ENCODE data around the gene ZGLP1. TPM values are rescaled to one million over a fixed set of nuclear protein-coding genes. Genes with fewer than 3 reads are reported as not detected.

ZGLP1 gene
- total and polyA plus RNA-seq, 2 of the 13 experiments (the other 11 are each of a cell fraction or from before 2014, with no cell fraction given) = 2.4 to 3.0 TPM

Small RNAs within 50 kb of the gene (small RNA-seq; reads per million reads assigned to genes)
- gene AC011511.1 (ENCODE audit: insufficient read depth in 2 of 3, insufficient read length in 3 of 3, low read depth in 2 of 3, low replicate concordance in 1 of 3) (0 reads per million in 3 experiments), gene AC011511.4 (ENCODE audit: insufficient read depth in 2 of 3, insufficient read length in 3 of 3, low read depth in 2 of 3, low replicate concordance in 1 of 3) (0 reads per million in 3 experiments)

Other genes starting within 250 kb of the ZGLP1 start
- gene SHFL, start 223.5 kb downstream of the ZGLP1 start, total RNA-seq (2016; rRNA removed; fragmentation: Illumina TruSeq; extraction: Trizol) = 8.9 and 12.3 TPM in 2 replicates
- 36.4 and 47.5 TPM in 2 replicates for gene SHFL, start 223.5 kb downstream of the ZGLP1 start, polyA plus RNA-seq (2011; rRNA removed)
- gene ANGPTL6, start 207.1 kb downstream of the ZGLP1 start, total RNA-seq (2016; rRNA removed; fragmentation: Illumina TruSeq; extraction: Trizol) = 0.15 TPM in 1 of 2 replicates, not detected in the other
- gene ANGPTL6, start 207.1 kb downstream of the ZGLP1 start, polyA plus RNA-seq (2011; rRNA removed) = 1.4 and 2.2 TPM in 2 replicates
- 23.9 and 36.2 TPM in 2 replicates for gene PPAN, start 203.5 kb downstream of the ZGLP1 start, total RNA-seq (2016; rRNA removed; fragmentation: Illumina TruSeq; extraction: Trizol)
- gene PPAN, start 203.5 kb downstream of the ZGLP1 start, polyA plus RNA-seq (2011; rRNA removed) = 41.9 and 53.5 TPM in 2 replicates
- gene P2RY11, start 198.1 kb downstream of the ZGLP1 start, total RNA-seq (2016; rRNA removed; fragmentation: Illumina TruSeq; extraction: Trizol) = 1.5 and 4.0 TPM in 2 replicates
- gene P2RY11, start 198.1 kb downstream of the ZGLP1 start, polyA plus RNA-seq (2011; rRNA removed) = 7.8 and 13.2 TPM in 2 replicates
- 173 and 206 TPM in 2 replicates for gene EIF3G, start 189.9 kb downstream of the ZGLP1 start, total RNA-seq (2016; rRNA removed; fragmentation: Illumina TruSeq; extraction: Trizol)
- gene EIF3G, start 189.9 kb downstream of the ZGLP1 start, polyA plus RNA-seq (2011; rRNA removed) = 135 and 141 TPM in 2 replicates
- gene DNMT1, start 114.9 kb downstream of the ZGLP1 start, total RNA-seq (2016; rRNA removed; fragmentation: Illumina TruSeq; extraction: Trizol) = 71.3 and 91.1 TPM in 2 replicates
- gene DNMT1, start 114.9 kb downstream of the ZGLP1 start, polyA plus RNA-seq (2011; rRNA removed) = 24.5 and 31.2 TPM in 2 replicates
- 0.93 and 1.3 TPM in 2 replicates for gene S1PR2, start 78.5 kb downstream of the ZGLP1 start, total RNA-seq (2016; rRNA removed; fragmentation: Illumina TruSeq; extraction: Trizol)
- 0.91 and 1.2 TPM in 2 replicates for gene S1PR2, start 78.5 kb downstream of the ZGLP1 start, polyA plus RNA-seq (2011; rRNA removed)
- 36.7 and 40.6 TPM in 2 replicates for gene MRPL4, start 57.6 kb downstream of the ZGLP1 start, total RNA-seq (2016; rRNA removed; fragmentation: Illumina TruSeq; extraction: Trizol)
- gene MRPL4, start 57.6 kb downstream of the ZGLP1 start, polyA plus RNA-seq (2011; rRNA removed) = 42.5 and 45.4 TPM in 2 replicates
- 12.8 and 37.9 TPM in 2 replicates for gene ICAM1, start 38.7 kb downstream of the ZGLP1 start, total RNA-seq (2016; rRNA removed; fragmentation: Illumina TruSeq; extraction: Trizol)
- gene ICAM1, start 38.7 kb downstream of the ZGLP1 start, polyA plus RNA-seq (2011; rRNA removed) = 98.4 and 153 TPM in 2 replicates
- gene ICAM4, start 22.9 kb downstream of the ZGLP1 start, total RNA-seq (2016; rRNA removed; fragmentation: Illumina TruSeq; extraction: Trizol) = 1.5 and 2.9 TPM in 2 replicates
- 3.1 and 4.0 TPM in 2 replicates for gene ICAM4, start 22.9 kb downstream of the ZGLP1 start, polyA plus RNA-seq (2011; rRNA removed)
- gene ICAM5, start 19.9 kb downstream of the ZGLP1 start, total RNA-seq (2016; rRNA removed; fragmentation: Illumina TruSeq; extraction: Trizol) = 0.46 TPM in 1 of 2 replicates, not detected in the other
- 1.6 and 1.9 TPM in 2 replicates for gene ICAM5, start 19.9 kb downstream of the ZGLP1 start, polyA plus RNA-seq (2011; rRNA removed)
- gene FDX2, start 6.2 kb upstream of the ZGLP1 start, total RNA-seq (2016; rRNA removed; fragmentation: Illumina TruSeq; extraction: Trizol) = 21.0 and 22.6 TPM in 2 replicates
- gene FDX2, start 6.2 kb upstream of the ZGLP1 start, polyA plus RNA-seq (2011; rRNA removed) = 24.7 and 27.8 TPM in 2 replicates
- gene RAVER1, start 23.7 kb upstream of the ZGLP1 start, total RNA-seq (2016; rRNA removed; fragmentation: Illumina TruSeq; extraction: Trizol) = 7.9 and 17.7 TPM in 2 replicates
- gene RAVER1, start 23.7 kb upstream of the ZGLP1 start, polyA plus RNA-seq (2011; rRNA removed) = 3.6 and 4.4 TPM in 2 replicates
- 21.0 and 25.1 TPM in 2 replicates for gene ICAM3, start 29.8 kb upstream of the ZGLP1 start, total RNA-seq (2016; rRNA removed; fragmentation: Illumina TruSeq; extraction: Trizol)
- 14.1 and 16.3 TPM in 2 replicates for gene ICAM3, start 29.8 kb upstream of the ZGLP1 start, polyA plus RNA-seq (2011; rRNA removed)
- gene TYK2, start 70.8 kb upstream of the ZGLP1 start, total RNA-seq (2016; rRNA removed; fragmentation: Illumina TruSeq; extraction: Trizol) = 39.9 and 60.1 TPM in 2 replicates
- gene TYK2, start 70.8 kb upstream of the ZGLP1 start, polyA plus RNA-seq (2011; rRNA removed) = 38.8 and 40.8 TPM in 2 replicates
- 134 and 158 TPM in 2 replicates for gene CDC37, start 93.7 kb upstream of the ZGLP1 start, total RNA-seq (2016; rRNA removed; fragmentation: Illumina TruSeq; extraction: Trizol)
- 177 and 191 TPM in 2 replicates for gene CDC37, start 93.7 kb upstream of the ZGLP1 start, polyA plus RNA-seq (2011; rRNA removed)
- gene PDE4A, start 110.7 kb upstream of the ZGLP1 start, total RNA-seq (2016; rRNA removed; fragmentation: Illumina TruSeq; extraction: Trizol) = 1.1 TPM in 2 replicates
- 4.1 TPM in 2 replicates for gene PDE4A, start 110.7 kb upstream of the ZGLP1 start, polyA plus RNA-seq (2011; rRNA removed)
- gene KEAP1, start 193.5 kb upstream of the ZGLP1 start, total RNA-seq (2016; rRNA removed; fragmentation: Illumina TruSeq; extraction: Trizol) = 72.9 and 75.5 TPM in 2 replicates
- 56.7 and 72.4 TPM in 2 replicates for gene KEAP1, start 193.5 kb upstream of the ZGLP1 start, polyA plus RNA-seq (2011; rRNA removed)
- not detected in 2 replicates for gene S1PR5, start 207.6 kb upstream of the ZGLP1 start, total RNA-seq (2016; rRNA removed; fragmentation: Illumina TruSeq; extraction: Trizol)
- gene S1PR5, start 207.6 kb upstream of the ZGLP1 start, polyA plus RNA-seq (2011; rRNA removed) = 0.04 TPM in 1 of 2 replicates, not detected in the other
- 9.3 and 19.0 TPM in 2 replicates for gene ATG4D, start 234.1 kb upstream of the ZGLP1 start, total RNA-seq (2016; rRNA removed; fragmentation: Illumina TruSeq; extraction: Trizol)
- 17.8 and 22.9 TPM in 2 replicates for gene ATG4D, start 234.1 kb upstream of the ZGLP1 start, polyA plus RNA-seq (2011; rRNA removed)

Data from HepG2 (cell line).